ENCODE data around the gene LRRC27.

- TF ChIP-seq POLR2AphosphoS5 (IDR thresholded peaks at IDR 0.05) (no peak), CTCF (IDR thresholded peaks at IDR 0.05) (no peak), POLR2A (IDR thresholded peaks at IDR 0.05) (peak in 1 of 4 donors; percentile 6), EP300 (IDR thresholded peaks at IDR 0.05) (no peak)
These were observed 44.4 kb downstream of the LRRC27 start for GRCh38 chr10:132376394-132376851.
